H4 (cell line): ENCODE measurements around the gene KIF16B. TPM values are rescaled to one million over a fixed set of nuclear protein-coding genes. Genes with fewer than 3 reads are reported as not detected.
A peak's percentile ranks its signal among the peaks of the same experiment; 100 is the strongest.
"Not testable (repeated sequence)": the region's sequence is repeated elsewhere in the genome, so short reads cannot be mapped to it uniquely, and the experiment has no call there.

Experiments
- DNase-seq: peaks from one replicate; pipeline ENCODE4 v3.0.0-alpha.2; 2015; ENCODE audit warnings: low spot score
- total RNA-seq: library from RNA; depleted of rRNA; stranded (reverse); fragments of >200 nt; shearing (Covaris generic); gene quantifications from 2 replicates; pipeline ENCODE4 v1.2.3, GENCODE V29; 2014

Gene KIF16B
- total RNA-seq, 1 experiment from 2014 or later = 5.0 TPM

DNA sequence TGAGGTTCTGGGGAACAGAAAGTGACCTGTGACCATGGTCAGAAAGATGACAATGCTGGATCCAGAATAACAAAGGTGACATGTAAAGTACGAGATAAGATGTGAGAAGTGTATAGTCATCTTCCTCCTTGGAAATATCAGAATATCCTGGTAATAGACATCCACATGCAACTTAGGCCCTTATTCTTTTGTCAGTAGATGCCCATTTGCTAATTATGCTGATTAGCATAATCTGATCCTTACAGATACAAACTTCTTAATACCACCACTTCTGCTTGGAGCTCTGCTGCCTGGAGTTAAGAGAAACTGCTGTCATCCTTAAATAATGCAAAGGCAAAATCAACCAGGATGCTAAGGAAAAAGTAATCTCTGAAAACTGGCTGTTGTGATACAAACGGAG, 91.3 kb downstream of the KIF16B start:
- no peak for DNase-seq

DNA sequence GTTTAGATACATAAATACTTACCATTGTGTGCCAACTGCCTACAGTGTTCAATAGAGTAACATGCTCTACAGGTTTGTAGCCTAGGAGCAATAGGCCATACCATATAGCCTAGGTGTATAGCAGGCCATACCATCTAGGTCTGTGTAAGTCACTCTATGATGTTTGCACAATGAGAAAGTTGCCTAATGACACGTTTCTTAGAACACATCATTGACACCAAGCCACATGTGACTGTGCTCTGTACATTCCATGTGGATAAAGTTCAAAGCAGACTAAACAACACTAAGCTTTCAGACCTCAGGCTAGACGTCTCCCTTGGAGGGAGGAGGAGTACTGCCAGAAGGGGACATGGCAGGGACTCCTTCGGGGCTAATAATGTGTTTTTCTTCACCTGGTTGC, 93.6 kb downstream of the KIF16B start:
- peak; percentile 27 for DNase-seq

DNA sequence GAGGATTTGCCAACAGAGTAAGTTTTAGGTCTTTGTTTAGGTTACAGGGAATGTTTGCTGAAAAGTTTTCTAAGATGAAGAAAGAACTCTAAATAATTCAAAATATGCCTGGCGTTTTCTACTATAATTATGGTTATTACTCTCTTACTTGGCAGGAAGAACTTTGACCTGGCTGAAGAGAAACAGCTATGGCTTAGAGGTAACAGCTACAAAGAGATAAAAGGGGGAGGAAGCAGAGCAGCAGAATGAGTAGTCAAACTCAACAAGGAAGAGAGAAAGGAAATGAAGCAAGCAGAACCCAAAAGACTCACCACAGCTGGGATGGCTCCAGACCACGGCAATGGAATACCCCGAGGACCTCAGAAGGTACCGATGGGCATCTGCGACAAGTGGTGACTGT, 95.6 kb downstream of the KIF16B start:
- DNase-seq = no peak

DNA sequence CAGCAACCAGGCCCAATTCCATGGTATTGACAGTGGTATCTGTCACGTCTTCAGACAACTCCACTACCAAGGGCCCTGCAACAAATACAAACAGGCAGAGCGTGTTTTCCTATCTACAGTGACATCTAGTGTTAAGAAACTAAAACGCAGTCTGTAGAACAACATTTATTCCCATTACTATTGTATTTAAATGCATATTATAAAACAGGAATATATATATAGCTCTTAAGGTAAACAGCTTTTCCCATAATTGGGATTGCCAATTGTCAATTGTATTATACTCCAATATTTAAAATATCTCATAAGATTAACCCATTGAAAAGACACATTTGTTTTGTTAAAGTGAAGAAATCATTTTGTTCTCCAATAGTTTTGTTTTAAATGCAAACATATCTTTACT, 97.2 kb downstream of the KIF16B start:
- peak; percentile 44 for DNase-seq

DNA sequence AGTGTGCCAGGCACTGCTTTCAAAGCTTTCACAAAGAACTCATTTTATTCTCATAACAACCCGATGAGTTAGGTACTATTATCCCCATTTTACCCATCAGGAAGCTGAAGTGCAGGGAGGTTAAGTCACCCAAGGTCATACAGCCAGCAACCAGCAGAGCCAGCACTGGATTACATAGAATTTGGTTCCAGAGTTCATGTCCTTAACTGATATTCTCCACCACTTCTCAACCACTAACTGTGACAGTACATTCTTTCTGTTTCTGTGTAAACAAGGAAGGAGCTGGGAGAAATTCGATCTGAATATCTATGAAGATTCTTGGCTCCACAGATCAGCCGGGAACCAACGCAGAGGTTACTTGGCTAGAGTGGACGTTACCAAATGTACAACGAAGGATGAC, 98.0 kb downstream of the KIF16B start:
- DNase-seq = peak; percentile 46

DNA sequence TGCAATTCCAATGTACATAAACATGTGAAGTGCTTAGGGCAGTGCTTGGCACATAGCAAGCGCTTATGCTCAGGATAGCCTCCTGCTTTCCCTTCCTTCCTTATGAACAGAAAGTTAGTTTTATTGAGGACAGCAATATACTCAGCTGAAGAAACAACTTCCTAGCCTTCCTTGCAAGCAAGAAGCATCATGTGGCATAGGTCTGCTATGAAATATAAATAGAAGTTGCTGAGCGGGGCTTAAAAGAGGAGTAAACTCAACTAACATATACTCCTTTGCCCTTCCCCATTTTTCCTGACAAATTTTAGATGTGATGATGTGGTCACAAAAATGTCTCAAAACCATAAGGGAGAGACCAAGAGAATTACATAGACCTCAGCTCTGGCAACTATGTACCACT, 98.9 kb downstream of the KIF16B start:
- no peak for DNase-seq

DNA sequence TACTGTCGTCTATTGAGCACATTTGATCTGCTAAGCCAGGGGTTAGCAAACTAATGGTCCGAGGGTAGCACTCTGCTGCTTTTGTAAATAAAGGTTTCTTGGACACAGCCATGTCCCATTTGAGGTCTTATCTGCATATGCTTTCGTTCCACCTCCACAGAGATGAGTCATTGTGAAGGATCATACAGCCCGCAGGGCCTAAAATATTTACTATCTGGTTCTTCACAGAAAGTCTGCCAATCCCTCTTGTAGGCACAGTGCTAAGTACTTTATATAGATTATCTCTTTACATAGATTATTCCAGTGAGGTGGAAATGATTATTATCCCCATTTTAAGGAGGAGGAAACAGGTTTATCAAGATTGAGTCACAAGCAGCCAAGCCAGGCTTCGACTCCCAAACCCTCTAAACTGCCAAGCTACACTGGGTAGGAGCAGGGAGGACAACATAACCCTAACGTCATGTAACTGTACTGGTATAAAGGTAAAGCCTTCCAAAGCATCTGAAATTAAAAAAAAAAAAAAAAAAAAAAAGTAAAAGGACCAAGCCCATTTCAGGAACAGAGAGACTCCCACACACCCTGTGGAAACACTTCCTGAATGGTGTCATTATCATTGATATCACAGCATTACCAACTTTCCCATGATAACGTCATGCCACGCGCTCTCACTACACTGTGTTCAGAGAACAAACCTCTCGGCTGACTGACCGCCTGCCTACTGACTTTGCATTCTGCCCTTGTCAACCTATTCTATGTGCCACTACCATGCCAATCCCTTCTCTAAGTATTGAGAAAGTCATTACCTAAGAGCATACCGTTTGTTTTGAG, 101.0 kb downstream of the KIF16B start:
- no peak for DNase-seq

DNA sequence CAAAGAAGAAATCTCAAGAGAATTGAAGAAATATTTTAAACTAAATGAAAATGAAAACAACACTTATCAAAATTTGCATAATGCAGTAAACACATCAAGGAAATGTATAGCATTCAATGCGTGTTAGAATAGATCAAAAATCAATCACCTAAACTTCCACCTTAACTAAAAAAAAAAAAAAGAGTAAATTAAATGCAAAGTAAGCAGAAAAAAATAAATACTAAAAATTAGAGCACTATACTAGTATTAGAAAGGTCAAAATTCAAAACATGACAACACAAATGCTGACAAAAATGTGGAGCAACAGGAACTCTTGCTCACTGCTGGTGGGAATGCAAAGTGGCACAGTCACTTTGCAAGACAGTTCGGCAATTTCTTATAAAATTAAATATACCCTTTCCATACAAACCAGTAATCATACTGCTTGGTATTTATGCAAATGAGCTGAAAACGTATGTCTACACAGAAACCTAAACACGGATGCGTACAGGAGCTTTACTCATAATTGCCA, 103.8 kb downstream of the KIF16B start:
- no peak for DNase-seq

DNA sequence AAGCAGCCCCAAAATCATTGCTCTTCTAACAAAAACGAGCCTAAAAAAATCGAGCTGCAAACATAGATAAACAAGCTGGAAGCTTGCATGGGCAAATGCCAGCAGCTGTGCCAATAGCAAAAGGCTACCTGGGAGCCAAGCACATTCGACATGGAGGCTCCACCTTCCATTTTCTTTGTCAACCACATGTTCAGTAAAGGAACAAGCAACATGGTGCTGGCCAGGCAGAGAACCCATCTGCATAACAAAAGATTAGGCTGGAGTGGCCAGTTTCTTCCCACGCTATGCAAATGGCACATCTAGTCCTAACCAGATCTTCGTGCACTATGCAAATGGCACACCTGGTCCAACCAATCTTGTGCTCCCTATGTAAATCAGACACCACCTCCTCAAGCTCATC, 110.5 kb downstream of the KIF16B start:
- DNase-seq = no peak

DNA sequence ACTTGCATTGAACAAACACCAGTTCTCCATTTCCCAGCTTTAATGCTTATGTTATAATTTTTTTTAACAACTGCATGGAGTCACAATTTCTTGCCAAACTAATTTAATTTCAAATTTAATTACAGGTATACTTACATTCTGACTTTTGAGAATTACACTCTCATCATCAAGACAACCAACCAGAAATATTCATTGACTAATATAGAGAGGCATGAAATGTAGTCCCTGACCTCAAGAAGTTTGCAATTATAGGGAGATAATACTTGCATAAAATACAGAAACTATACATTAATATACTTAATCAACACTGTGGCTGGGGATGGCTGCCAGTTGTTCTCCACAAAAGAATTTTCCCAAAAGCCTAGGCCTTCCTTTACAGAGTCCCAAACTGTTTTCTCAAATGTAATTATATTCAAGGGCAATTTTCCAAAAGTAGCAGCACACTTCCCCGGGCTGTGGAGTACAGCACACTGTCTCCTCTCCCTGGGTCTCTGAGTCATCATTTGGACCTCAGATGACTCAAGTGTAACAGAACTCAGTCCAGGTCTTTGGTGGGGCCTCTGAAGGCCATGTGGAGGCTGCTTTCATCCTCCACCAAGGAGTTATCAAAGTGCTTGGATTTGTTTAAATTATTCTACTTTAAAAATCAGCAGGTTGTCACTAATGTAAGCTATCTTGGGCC, 114.1 kb downstream of the KIF16B start:
- DNase-seq = peak; percentile 32

DNA sequence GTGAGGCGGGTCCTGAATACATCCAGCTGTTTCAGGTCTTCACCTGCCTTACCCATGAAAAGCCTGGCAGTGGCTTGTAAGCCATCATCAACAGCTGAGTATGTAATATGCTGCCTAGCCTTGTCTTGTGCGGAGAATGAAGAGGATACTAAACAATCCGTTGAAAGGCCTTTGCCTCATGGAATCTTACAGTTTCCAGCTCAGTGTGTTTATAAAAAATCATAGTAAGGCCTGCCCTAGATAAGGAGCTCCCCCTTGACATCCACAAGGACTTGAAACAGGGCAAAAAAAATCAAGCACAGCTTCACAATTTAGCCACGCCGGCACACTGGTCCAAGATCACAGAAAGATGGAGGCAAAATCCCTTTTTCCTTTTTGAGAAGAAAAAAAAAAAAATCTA, 115.7 kb downstream of the KIF16B start:
- no peak for DNase-seq

DNA sequence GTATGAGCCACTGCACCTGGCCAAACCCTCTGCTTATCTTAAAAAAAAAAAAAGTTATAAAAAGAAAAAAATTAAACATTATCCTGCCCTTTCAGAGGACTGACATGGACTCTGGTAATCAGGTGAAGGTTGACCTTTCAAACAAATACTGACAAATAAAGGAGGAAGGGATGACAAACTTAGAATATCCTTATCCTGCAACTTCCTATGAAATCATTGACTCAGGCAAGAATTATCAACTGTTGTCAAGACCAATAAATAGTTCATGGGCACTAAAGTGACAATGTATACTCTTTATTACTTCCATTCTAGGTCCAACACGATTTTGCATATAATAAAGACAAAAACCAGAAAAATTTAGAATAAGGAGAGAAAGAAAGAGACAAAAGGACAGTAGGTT, 117.9 kb downstream of the KIF16B start:
- no peak for DNase-seq

DNA sequence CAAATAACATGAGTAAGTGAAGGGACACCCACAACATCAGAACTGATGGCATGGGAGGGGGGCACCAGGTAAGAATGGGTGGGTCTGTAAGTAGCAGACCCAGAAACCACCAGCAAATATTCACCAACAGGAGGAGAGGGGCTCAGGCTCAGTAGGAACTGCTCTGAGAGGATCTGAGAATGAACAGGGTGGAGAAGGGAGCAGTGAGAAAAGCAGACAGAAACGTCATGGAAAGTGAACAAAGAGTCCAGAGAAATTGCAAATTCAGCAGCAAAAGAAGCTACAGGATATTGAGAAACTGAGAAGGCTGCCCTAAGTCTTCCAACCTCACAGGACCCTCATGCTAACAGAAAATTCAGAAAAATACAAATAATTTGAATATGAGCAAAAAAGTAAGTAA, 121.3 kb downstream of the KIF16B start:
- DNase-seq = no peak

DNA sequence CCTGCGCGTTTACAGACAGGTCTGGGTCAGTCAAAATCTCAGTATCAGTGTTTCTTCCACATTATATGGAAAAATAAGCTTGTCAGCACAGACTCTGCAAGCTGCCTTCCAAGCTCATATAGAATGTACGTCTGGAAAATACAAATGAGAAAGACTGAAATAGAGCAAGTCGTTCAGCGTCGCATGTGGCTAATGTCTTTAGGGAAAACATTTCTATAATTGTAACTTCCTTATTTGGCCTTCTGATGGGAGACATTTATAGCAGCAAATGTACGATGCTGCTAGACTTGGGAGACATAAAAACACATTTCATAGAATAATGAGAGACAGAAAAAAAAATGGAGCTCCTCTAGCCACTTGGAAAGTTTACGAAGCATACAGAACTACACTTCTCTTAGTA, 122.2 kb downstream of the KIF16B start:
- DNase-seq = no peak

DNA sequence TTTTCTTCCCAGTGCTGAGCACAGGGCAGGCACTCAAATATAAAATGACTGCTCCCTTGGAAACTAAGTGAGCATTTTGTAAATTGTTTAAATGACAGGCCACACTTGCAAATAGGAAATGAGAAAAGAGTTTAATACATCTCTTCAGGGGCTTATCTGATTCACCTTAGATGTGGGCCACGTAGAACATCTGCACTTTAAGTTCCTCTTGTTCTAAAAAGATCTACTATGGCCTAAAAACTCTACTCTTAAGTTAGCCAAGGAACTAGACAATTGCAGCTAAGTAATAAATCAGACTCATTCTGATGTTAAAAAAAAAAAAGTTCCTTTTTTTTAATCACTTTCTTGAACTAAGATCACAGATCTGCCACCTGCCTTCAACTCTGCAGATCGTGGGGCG, 126.3 kb downstream of the KIF16B start:
- no peak for DNase-seq

DNA sequence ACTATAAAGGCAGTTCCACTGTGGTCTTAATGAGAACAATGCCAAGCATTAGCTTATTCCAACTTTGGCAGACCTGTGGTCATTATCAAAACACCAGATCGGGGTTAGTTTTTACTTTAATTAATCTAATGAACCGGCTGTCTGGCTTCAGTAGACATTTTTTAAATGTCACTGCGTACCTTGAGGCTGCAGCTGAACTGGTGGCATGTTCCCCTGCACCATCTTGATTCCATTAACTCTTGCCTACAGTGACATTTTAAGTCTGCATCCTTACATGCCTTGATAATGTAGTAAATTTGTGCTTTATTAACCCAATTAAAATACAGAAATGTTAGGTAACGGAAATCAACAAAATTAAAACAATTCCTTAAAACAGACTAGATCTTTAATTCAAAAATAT, 127.0 kb downstream of the KIF16B start:
- DNase-seq = no peak

DNA sequence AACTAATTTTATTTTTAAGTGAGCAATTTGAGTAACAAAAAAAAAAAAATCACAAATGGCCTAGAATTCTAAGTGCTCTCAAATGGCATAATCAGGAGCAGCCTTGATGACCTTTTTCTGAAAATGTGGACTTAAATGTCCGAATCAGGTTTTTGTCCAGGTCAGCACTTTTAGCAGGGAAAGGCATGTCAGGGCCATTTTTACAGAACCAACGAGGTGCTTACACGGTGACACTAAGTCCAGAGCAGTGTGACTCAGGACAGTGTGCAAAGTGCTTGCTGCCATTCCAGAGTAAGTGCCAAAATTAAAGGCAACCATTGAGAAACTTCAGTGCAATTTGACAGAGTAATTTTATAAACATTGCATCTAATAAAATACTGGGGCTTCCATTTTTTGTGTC, 127.8 kb downstream of the KIF16B start:
- no peak for DNase-seq

DNA sequence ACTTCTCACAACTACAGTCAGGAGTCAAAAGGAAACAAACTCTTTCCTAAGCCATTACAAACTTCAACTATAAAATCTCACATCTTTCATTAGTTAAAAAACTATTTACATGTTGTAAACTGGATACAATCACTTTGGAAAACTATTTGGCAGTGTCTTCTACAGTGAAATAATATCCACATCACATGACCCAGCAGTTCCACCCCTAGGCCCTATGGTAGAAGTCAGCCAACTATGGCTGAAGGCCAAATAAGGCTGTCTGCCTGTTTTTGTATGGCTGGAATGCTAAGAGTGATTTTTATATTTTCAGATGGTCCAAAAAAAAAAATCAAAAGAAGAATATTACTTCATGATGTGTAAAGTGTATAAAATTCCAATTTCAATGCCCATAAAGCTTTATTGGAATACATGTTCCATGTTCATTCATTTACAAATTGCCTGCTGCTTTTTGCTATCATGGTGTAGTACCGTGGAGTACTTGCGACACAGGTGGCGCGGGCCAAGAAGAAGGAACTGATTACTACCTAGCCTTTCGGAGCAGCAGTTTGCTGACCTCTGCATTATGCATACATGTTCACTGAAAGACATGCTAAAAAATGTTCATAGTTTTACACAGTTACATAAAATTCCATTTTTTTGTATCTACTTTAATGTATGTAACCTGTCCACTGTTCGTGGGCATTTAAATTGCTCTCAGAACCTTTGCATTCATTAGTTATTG, 129.0 kb downstream of the KIF16B start:
- no peak for DNase-seq

DNA sequence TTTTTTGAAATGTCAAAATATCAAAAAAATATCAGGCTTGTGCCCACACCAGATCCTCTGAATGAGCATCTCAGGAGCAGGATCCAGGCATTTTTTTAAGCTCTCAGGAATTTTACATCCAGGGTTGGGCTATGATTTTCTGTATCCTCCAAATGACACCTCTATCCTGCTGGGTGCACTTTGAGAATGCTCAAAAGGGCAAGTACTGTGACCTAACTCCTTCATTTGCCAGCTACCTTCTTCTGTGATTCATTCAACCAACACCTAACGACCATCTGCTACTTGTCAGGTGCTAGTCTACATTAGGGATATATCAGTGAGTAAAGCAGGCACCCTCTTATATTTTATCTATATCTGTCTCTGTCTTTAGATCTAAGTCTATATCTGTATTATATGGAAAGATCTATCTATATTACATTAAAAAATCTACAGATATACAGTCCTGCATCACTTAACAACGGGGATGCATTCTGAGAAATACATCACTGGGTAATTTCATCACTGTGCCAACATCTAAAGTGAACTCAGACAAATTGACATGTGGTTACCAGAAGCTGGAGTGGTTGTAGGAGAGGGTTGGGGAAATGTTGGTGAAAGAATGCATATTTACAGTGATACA, 131.6 kb downstream of the KIF16B start:
- DNase-seq = no peak

DNA sequence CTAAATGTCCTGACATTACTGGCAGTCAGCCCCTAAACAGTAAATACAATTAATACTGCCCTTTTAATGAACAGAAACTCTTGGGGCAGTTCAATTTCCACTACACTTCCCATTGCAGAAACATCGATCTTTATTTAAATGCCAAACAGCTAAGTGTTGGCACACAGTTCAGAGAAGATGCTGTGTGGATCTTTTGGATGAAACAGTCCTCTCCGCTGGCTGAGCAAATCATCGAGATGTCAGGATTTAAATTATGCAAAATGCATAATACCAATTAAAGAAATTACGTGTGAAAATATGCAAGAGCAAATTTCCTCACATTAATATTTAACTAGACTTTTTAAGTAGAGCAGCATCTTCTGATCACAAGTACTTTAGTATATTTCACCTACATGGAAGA, 132.6 kb downstream of the KIF16B start:
- no peak for DNase-seq

DNA sequence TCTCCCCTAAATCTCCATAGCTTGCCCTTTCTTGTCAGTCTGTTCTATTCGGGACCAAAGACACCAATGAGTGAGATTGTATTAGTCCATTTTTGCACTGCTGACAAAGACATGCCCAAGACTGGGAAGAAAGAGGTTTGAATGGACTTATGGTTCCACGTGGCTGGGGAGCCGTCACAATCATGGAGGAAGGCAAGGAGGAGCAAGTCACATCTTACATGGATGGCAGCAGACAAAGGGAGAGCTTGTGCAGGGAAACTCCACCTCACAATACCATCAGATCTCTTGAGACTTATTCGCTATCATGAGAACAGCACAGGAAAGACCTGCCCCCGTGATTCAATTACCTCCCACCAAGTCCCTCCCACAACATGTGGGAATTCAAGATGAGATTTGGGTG, 133.7 kb downstream of the KIF16B start:
- DNase-seq = not testable (repeated sequence)

DNA sequence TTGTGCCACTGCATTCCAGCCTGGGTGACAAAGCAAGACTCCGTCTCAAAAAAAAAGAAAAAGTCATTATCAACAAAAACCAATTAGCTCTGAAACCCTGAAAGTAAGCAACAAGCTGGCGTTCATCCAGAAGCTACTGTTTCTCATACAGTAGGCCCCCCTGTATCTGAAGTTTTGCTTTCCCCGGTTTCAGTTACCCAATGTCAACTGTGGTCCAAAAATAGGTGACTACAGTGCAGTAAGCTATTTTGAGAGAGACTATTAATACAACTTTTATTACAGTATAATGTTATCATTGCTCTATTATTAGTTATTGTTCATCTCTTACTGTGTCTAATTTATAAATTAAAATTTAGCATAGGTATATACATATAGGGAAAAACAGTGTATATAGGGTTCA, 135.1 kb downstream of the KIF16B start:
- no peak for DNase-seq
